ENCODE measurements around the gene SENP1.

SENP1 gene

GRCh38 chr12:48063530-48063929, 42.3 kb downstream of the SENP1 start:
- no peak for DNase-seq

- DNase-seq: no peak
Measured at GRCh38 chr12:48061938-48062719, 43.8 kb downstream of the SENP1 start.

GRCh38 chr12:48060474-48060873, 45.4 kb downstream of the SENP1 start:
- no peak for DNase-seq

GRCh38 chr12:48058771-48059170, 47.1 kb downstream of the SENP1 start:
- DNase-seq: no peak

- no peak for DNase-seq
Measured at GRCh38 chr12:48054955-48055821, 50.7 kb downstream of the SENP1 start.

GRCh38 chr12:48053883-48054282, 52.0 kb downstream of the SENP1 start:
- no peak for DNase-seq

GRCh38 chr12:48053122-48053521, 52.8 kb downstream of the SENP1 start:
- DNase-seq: no peak

GRCh38 chr12:48051681-48052080, 54.2 kb downstream of the SENP1 start:
- DNase-seq: no peak

GRCh38 chr12:48050174-48050573, 55.7 kb downstream of the SENP1 start:
- no peak for DNase-seq

- DNase-seq: no peak
Measured at GRCh38 chr12:48045965-48046518, 59.8 kb downstream of the SENP1 start.

- no peak for DNase-seq
Measured at GRCh38 chr12:48045061-48045846, 60.6 kb downstream of the SENP1 start.

- no peak for DNase-seq
Measured at GRCh38 chr12:48044396-48044795, 61.5 kb downstream of the SENP1 start.

GRCh38 chr12:48043771-48044170, 62.1 kb downstream of the SENP1 start:
- no peak for DNase-seq

GRCh38 chr12:48041591-48042423, 64.1 kb downstream of the SENP1 start:
- no peak for DNase-seq

GRCh38 chr12:48040354-48040753, 65.5 kb downstream of the SENP1 start:
- DNase-seq: no peak

GRCh38 chr12:48039151-48039550, 66.7 kb downstream of the SENP1 start:
- DNase-seq: no peak

GRCh38 chr12:48038085-48038484, 67.8 kb downstream of the SENP1 start:
- no peak for DNase-seq

- DNase-seq: no peak
Measured at GRCh38 chr12:48037267-48037915, 68.5 kb downstream of the SENP1 start.

- no peak for DNase-seq
Measured at GRCh38 chr12:48036818-48037217, 69.1 kb downstream of the SENP1 start.

GRCh38 chr12:48034835-48035805, 70.8 kb downstream of the SENP1 start:
- DNase-seq: no peak
